Activated T-cell treated with anti-CD3 and anti-CD28 coated beads, Interleukin-2, amount 50 U/mL, for 4 hours (primary cell): ENCODE results near the gene GADD45B. TPM values are rescaled to one million over a fixed set of nuclear protein-coding genes. Genes with fewer than 3 reads are reported as not detected.
"Not testable (repeated sequence)": the region's sequence is repeated elsewhere in the genome, so short reads cannot be mapped to it uniquely, and the experiment has no call there.

Experiments
- ATAC-seq, 2 donors: fragments of 200-7000 bp; cut with Tn5 transposase; one replicate each; pipeline ENCODE4 v1.10.0; 2021
- DNase-seq: peaks from one replicate; pipeline ENCODE4 v3.0.0-alpha.2; 2020
- H3K27me3 Mint-ChIP-seq: one replicate; pipeline ENCODE4 v1.8.0; 2021; ENCODE audit warnings: low read depth, mixed read lengths
- H3K36me3 Mint-ChIP-seq: one replicate; pipeline ENCODE4 v1.8.0; 2022; ENCODE audit warnings: mixed read lengths; ENCODE audit not compliant: insufficient read depth
- H3K4me1 Mint-ChIP-seq: one replicate; pipeline ENCODE4 v1.8.0; 2021; ENCODE audit warnings: low read depth, mixed read lengths
- H3K4me3 Mint-ChIP-seq: one replicate; pipeline ENCODE4 v1.8.0; 2021; ENCODE audit warnings: mild to moderate bottlenecking, moderate library complexity, mixed read lengths
- H3K9me3 Mint-ChIP-seq: one replicate; pipeline ENCODE4 v1.8.0; 2021; ENCODE audit warnings: mixed read lengths
- total RNA-seq, 3 donors: library from RNA; stranded (reverse); gene quantifications; one replicate each; pipeline ENCODE4 v1.2.1, GENCODE V29; 2021

Gene GADD45B
- total RNA-seq, 3 donors from 2014 or later: 67.4 to 75.5 (median 72.8) TPM

- DNase-seq: no peak
- H3K27me3 Mint-ChIP-seq: peaks cover 25% of the 10 kb centered on the region
- H3K36me3 Mint-ChIP-seq: no peaks in the 10 kb centered on the region
- ATAC-seq: no peak
- H3K4me1 Mint-ChIP-seq: peaks cover 25% of the 10 kb centered on the region
- H3K9me3 Mint-ChIP-seq: no peaks in the 10 kb centered on the region
- H3K4me3 Mint-ChIP-seq: peak overlapping the region; percentile 50
Measured at GRCh38 chr19:2495651-2496316, 19.9 kb downstream of the GADD45B start.

DNA sequence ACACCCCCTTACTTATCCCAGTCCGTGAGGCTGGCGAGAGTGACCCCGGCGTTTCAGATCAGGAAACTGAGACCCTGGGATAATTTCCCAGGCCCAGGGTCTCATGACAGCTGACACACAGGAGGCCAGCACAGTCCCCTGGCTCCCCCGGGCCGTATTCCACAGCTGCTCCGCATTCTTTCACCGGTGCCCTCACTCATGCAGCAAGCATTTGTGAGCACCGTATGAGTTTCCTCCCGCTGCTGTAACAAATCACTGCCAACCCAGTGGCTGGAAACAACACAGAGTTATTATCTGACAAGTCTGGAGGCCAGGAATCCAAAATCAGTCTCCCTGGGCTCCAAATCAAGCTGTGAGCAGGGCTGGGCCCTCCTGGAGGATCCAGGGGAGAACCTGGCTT lies 21.3 kb downstream of the GADD45B start:
- Mint-ChIP-seq H3K4me3 (no peak overlapping the region), H3K9me3 (no peaks in the 10 kb centered on the region)

DNA sequence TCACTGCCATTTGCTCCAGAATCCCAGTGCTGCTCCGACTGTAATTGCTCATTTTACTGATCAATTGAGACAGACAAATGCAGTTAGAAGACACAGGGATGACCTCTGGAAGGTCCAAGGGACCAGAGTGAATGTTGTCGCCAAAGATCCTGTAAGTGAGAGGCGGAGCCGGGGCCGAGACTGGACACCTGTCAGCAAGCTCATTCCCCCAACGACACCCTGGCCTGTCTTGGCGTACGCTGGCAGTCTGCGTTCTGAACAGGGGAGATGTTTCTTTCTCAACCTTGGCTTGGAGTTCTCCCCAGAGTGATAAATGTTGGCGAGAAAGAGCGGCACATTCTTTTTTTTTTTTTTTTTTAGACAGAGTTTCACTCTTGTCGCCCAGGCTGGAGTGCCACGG lies 24.2 kb downstream of the GADD45B start:
- Mint-ChIP-seq H3K4me3 (no peak overlapping the region), H3K9me3 (no peaks in the 10 kb centered on the region), H3K36me3 (no peaks in the 10 kb centered on the region), H3K4me1 (peaks cover 30% of the 10 kb centered on the region), H3K27me3 (no peaks in the 10 kb centered on the region)
- DNase-seq (no peak), ATAC-seq (no peak)

More for the DNA sequence above, 21.3 kb downstream of the GADD45B start:
- H3K4me1 Mint-ChIP-seq: peaks cover 25% of the 10 kb centered on the region
- H3K36me3 Mint-ChIP-seq: no peaks in the 10 kb centered on the region
- DNase-seq (no peak), ATAC-seq (no peak)
- peaks cover 14% of the 10 kb centered on the region for H3K27me3 Mint-ChIP-seq

DNA sequence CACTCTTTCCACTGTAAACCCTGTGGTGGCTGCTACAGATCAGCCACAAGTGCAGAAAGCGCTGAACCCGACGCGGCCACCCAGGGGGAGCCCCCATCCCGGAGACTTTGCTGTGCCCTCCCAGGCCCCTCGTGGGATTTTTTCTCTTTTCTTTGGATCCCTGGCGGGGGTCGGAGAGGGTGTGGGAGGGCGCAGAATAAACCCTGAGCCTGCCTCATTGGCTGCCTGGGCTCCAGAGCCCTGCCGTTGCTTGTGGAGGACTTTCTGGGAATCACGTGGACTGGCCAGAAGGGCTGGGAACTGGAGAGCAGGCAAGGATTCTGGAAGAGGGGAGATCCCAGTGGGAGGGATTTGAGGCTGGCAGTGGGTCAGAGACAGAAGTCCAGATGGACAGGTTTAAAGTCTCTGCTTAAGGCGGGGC lies 24.9 kb downstream of the GADD45B start:
- no peak overlapping the region for H3K4me3 Mint-ChIP-seq
- H3K36me3 Mint-ChIP-seq: no peaks in the 10 kb centered on the region
- H3K4me1 Mint-ChIP-seq: peaks cover 28% of the 10 kb centered on the region

GRCh38 chr19:2503521-2504109 lies 27.7 kb downstream of the GADD45B start:
- peak; percentile 93 to 94 for ATAC-seq
- H3K9me3 Mint-ChIP-seq: no peaks in the 10 kb centered on the region
- H3K36me3 Mint-ChIP-seq: no peaks in the 10 kb centered on the region
- peak; percentile 73 for DNase-seq
- peaks cover 30% of the 10 kb centered on the region for H3K4me1 Mint-ChIP-seq
- H3K27me3 Mint-ChIP-seq: no peaks in the 10 kb centered on the region
- peak overlapping the region; percentile 53 for H3K4me3 Mint-ChIP-seq

More for the DNA sequence above, 24.9 kb downstream of the GADD45B start:
- no peak for DNase-seq
- ATAC-seq: no peak
- Mint-ChIP-seq H3K27me3 (no peaks in the 10 kb centered on the region), H3K9me3 (no peaks in the 10 kb centered on the region)

DNA sequence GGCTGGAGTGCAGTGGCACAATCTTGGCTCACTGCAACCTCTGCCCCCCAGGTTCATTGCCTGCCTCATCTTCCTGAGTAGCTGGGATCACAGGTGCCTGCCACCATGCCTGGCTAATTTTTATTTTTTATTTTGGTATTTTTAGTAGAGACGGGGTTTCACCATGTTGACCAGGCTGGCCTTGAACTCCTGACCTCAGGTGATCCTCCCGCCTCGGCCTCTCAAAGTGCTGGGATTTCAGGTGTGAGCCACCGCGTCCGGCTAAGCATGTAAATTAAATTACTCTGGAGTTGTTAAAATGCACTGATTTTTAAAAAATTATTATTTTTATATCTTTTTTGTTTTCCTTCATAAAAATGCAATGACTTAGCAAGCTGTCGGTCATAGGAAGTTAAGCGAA lies 30.7 kb downstream of the GADD45B start:
- not testable (repeated sequence) for H3K4me3 Mint-ChIP-seq, ATAC-seq, H3K36me3 Mint-ChIP-seq, DNase-seq, H3K9me3 Mint-ChIP-seq, H3K27me3 Mint-ChIP-seq
- H3K4me1 Mint-ChIP-seq: peaks cover 27% of the 10 kb centered on the region

DNA sequence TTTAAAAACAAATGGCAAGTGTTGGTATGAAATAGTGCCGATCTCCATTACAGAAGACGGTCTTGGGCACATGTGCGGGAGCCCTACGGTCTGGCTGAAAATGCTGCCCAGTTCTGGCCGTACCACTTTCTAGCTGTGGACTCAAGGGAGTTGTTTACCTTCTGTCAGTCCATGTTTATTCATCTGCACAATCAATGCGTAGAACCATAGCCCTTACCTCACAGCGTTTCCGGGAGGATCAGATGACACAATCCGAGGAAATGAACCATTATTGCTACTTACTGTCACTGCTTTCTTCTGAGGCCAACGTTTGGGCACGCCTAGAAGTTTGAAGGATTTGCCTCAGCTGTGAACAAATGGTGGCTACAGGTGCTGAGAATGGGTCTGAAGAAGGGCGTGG lies 31.2 kb downstream of the GADD45B start:
- H3K4me3 Mint-ChIP-seq: no peak overlapping the region
- ATAC-seq (no peak), DNase-seq (no peak)
- H3K27me3 Mint-ChIP-seq: no peaks in the 10 kb centered on the region
- peaks cover 27% of the 10 kb centered on the region for H3K4me1 Mint-ChIP-seq
- H3K9me3 Mint-ChIP-seq: no peaks in the 10 kb centered on the region
- H3K36me3 Mint-ChIP-seq: no peaks in the 10 kb centered on the region

- DNase-seq (no peak), ATAC-seq (no peak)
- Mint-ChIP-seq H3K4me3 (no peak overlapping the region), H3K9me3 (no peaks in the 10 kb centered on the region), H3K36me3 (no peaks in the 10 kb centered on the region), H3K4me1 (peaks cover 13% of the 10 kb centered on the region), H3K27me3 (no peaks in the 10 kb centered on the region)
Measured at GRCh38 chr19:2509096-2509495, 33.2 kb downstream of the GADD45B start.

DNA sequence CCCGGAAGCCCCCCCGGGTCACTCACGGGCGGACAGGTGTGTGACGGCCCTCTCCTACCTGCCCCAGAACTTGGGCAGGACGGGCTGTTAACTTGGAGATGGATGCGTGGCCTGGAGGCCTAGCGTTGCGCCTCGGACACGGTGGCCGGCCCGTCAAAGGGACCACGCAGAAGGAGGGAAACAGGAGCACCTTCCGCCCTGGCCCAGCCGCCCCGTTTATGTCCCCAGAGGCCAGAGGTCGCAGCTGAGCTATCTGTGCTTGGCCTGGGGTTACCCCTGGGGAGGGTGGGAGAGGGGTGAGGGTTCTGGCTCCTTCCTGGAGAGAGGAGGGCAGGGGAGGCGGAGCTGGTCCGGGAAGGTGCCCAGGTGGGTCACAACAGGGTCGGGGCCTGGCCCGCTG lies 35.6 kb downstream of the GADD45B start:
- Mint-ChIP-seq H3K36me3 (no peaks in the 10 kb centered on the region), H3K27me3 (no peaks in the 10 kb centered on the region), H3K4me1 (peaks cover 9% of the 10 kb centered on the region), H3K4me3 (no peak overlapping the region), H3K9me3 (no peaks in the 10 kb centered on the region)
- DNase-seq: no peak
- ATAC-seq: no peak

DNA sequence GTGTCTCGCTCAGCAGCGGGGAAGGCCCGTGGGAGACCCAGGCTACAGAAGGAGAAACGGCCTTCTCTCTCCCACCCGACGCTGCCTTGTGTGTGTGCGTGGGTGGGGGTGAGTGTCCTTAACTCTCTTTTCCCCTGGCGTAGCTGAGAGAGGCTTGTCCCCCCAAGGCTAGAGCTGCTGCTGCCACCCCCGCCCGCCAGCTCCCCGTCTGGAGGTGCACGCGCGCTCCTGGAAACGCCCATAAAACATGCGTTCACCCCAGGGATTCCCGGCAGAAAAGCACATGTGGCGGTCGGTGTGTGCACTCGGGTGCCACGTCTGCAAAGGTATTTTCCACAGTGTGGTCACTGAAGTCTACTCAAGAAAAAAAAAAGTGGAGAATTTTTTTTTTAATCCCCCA lies 36.1 kb downstream of the GADD45B start:
- H3K4me3 Mint-ChIP-seq: no peak overlapping the region
- H3K4me1 Mint-ChIP-seq: peaks cover 7% of the 10 kb centered on the region
- no peak for ATAC-seq
- H3K36me3 Mint-ChIP-seq: no peaks in the 10 kb centered on the region
- no peaks in the 10 kb centered on the region for H3K27me3 Mint-ChIP-seq
- no peak for DNase-seq
- H3K9me3 Mint-ChIP-seq: no peaks in the 10 kb centered on the region

- Mint-ChIP-seq H3K36me3 (no peaks in the 10 kb centered on the region), H3K4me1 (peaks cover 4% of the 10 kb centered on the region), H3K27me3 (no peaks in the 10 kb centered on the region), H3K9me3 (no peaks in the 10 kb centered on the region), H3K4me3 (no peak overlapping the region)
- ATAC-seq: no peak
- DNase-seq: no peak
Measured at GRCh38 chr19:2512523-2513431, 36.9 kb downstream of the GADD45B start.

DNA sequence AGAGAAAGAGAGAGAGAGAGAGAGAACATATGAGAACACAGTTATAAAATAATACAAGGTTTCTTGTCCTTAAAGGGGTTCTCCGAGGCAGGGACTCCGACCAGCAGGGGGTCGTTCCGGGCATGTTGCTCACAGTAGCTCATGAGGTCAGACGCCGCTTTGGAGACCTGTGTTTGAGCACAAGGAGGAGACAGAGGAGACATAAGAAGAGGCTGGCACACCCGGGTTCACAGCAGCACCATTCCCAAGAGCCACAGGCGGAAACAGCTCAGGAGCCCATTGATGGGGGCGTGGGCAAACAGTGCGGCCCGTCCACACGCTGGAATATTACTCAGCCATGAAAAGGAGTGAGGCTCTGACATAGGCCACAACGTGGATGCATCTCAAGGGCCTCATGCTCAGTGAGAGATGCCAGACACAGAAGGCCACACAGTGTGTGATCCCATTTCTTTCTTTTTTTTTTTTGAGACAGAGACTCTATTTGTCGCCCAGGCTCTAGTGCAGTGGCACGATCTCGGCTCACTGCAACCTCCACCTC lies 39.1 kb downstream of the GADD45B start:
- no peaks in the 10 kb centered on the region for H3K9me3 Mint-ChIP-seq
- DNase-seq (no peak), ATAC-seq (no peak)
- H3K4me1 Mint-ChIP-seq: peaks cover 5% of the 10 kb centered on the region
- no peak overlapping the region for H3K4me3 Mint-ChIP-seq
- no peaks in the 10 kb centered on the region for H3K27me3 Mint-ChIP-seq
- no peaks in the 10 kb centered on the region for H3K36me3 Mint-ChIP-seq

GRCh38 chr19:2516727-2517126 lies 40.8 kb downstream of the GADD45B start:
- Mint-ChIP-seq H3K4me3 (no peak overlapping the region), H3K27me3 (no peaks in the 10 kb centered on the region), H3K4me1 (peaks cover 5% of the 10 kb centered on the region), H3K9me3 (no peaks in the 10 kb centered on the region), H3K36me3 (no peaks in the 10 kb centered on the region)
- DNase-seq (no peak), ATAC-seq (no peak)

- Mint-ChIP-seq H3K27me3 (no peaks in the 10 kb centered on the region), H3K4me1 (peaks cover 5% of the 10 kb centered on the region), H3K9me3 (no peaks in the 10 kb centered on the region), H3K4me3 (no peak overlapping the region), H3K36me3 (no peaks in the 10 kb centered on the region)
- ATAC-seq: peak in 1 of 2 donors; percentile 35
- DNase-seq: peak; percentile 37
Measured at GRCh38 chr19:2517881-2518601, 42.1 kb downstream of the GADD45B start.
